Measurements from ENCODE around the gene TMEM43. TPM values are rescaled to one million over a fixed set of nuclear protein-coding genes. Genes with fewer than 3 reads are reported as not detected.

The TMEM43 gene
- total and polyA plus RNA-seq, 10 of the 15 experiments (the other 5 are each of a cell fraction or from before 2014, with no cell fraction given), result 7.2 to 33.0 (median 18.5) TPM

GRCh38 chr3:14172496-14172895 lies 47.6 kb downstream of the TMEM43 start:
- no peak for ATAC-seq
- FAIRE-seq, result no peak
- Histone ChIP-seq H3K36me3 (ENCODE audit: control insufficient read depth in 2 of 2, insufficient read depth in 2 of 2, low read length in 1 of 2) (peaks cover 5 to 28% of the 10 kb centered on the region in 2 experiments), H3K27ac (ENCODE audit: control insufficient read depth, insufficient read depth) (no peak overlapping the region), H3K4me2 (ENCODE audit: control insufficient read depth, insufficient read depth) (no peak overlapping the region), H3K9me3 (replicated peaks; ENCODE audit: control insufficient read depth, insufficient read depth, low read length) (no peaks in the 10 kb centered on the region), H4K20me1 (ENCODE audit: control insufficient read depth, insufficient read depth) (no peaks in the 10 kb centered on the region), H3K4me3 (no peak overlapping the region), H3K4me1 (ENCODE audit: control insufficient read depth, insufficient read depth, low read length) (peaks cover 14% of the 10 kb centered on the region), H2AFZ (ENCODE audit: control insufficient read depth, low read depth, low read length) (no peak overlapping the region), H3K9ac (ENCODE audit: control insufficient read depth, insufficient read depth, low read length) (no peak overlapping the region), H3K79me2 (ENCODE audit: control insufficient read depth, insufficient read depth, low read length) (peaks cover 38% of the 10 kb centered on the region), H3K27me3 (replicated peaks in 1 of 2; ENCODE audit: control insufficient read depth in 2 of 2, insufficient read depth in 2 of 2, low read length in 1 of 2) (no peaks in the 10 kb centered on the region)
- intact Hi-C loops (cut with micrococcal nuclease; ENCODE audit: unreplicated experiment), result no loop called here
- ChIA-PET POLR2A (no interaction called here), SMC1A (ENCODE audit: uncharacterized antibody, unreplicated experiment) (no interaction called here), RAD21 (ENCODE audit: unreplicated experiment) (no interaction called here), CTCF (interaction anchor here (1.4 to 1.5 kb wide), 2 partner anchors 10 to 31 kb away, joined by 4 read pairs; no protein-coding TSS in a partner anchor)
- no peak for DNase-seq (ENCODE audit: low read depth, low spot score)
- WGBS (ENCODE audit: insufficient coverage, insufficient replicate concordance, low lambda C conversion rate, missing lambda C conversion rate), result 100% methylated on average over 5 of the region's 5 CpGs
- TF ChIP-seq RFX5 (IDR thresholded peaks at IDR 0.05; ENCODE audit: low read depth, low read length) (no peak), DPF2 (IDR thresholded peaks at IDR 0.05) (no peak), SMAD1 (IDR thresholded peaks at IDR 0.05; ENCODE audit: low read depth, partially characterized antibody) (no peak), MTA2 (IDR thresholded peaks at IDR 0.05; ENCODE audit: low read depth) (no peak), CBX3 (IDR thresholded peaks at IDR 0.05; ENCODE audit: borderline replicate concordance, low read depth) (no peak), ZBTB11 (CRISPR knock-in tag; IDR thresholded peaks at IDR 0.05) (no peak), KLF5 (IDR thresholded peaks at IDR 0.05; ENCODE audit: partially characterized antibody) (no peak), CTCF (IDR thresholded peaks at IDR 0.05 in 2 of 3, conservative IDR thresholded peaks at IDR 0.05 in 1 of 3; ENCODE audit: control insufficient read depth in 2 of 3, extremely low read depth in 1 of 3, insufficient read depth in 1 of 3, low read depth in 3 of 3, low read length in 3 of 3) (no peak), RELB (IDR thresholded peaks at IDR 0.05; ENCODE audit: low read depth) (no peak), NFXL1 (IDR thresholded peaks at IDR 0.05; ENCODE audit: borderline replicate concordance) (no peak), CBFB (IDR thresholded peaks at IDR 0.05; ENCODE audit: low read depth) (no peak), ATF2 (IDR thresholded peaks at IDR 0.05; ENCODE audit: low read length) (no peak), IRF4 (IDR thresholded peaks at IDR 0.05; ENCODE audit: low read depth, low read length) (no peak), SMAD5 (IDR thresholded peaks at IDR 0.05; ENCODE audit: low read depth) (no peak), PKNOX1 (IDR thresholded peaks at IDR 0.05) (no peak), STAT1 (conservative IDR thresholded peaks at IDR 0.05) (no peak)
- no TSS peak for BruUV-seq (replicated peaks)
- in situ Hi-C loops (cut with MboI), result no loop called here
